COR-L47 (cell line): ENCODE data around the gene TNIK.
"Not testable (repeated sequence)": the region's sequence is repeated elsewhere in the genome, so short reads cannot be mapped to it uniquely, and the experiment has no call there.

Source experiments
- DNase-seq: peaks from one replicate; lab custom pipeline; 2025; lab: John Stamatoyannopoulos, UW

The TNIK gene

GRCh38 chr3:171307046-171307585 is 153.1 kb downstream of the TNIK start:
- DNase-seq, result no peak

GRCh38 chr3:171306631-171307030 is 153.6 kb downstream of the TNIK start:
- DNase-seq, result no peak

- DNase-seq, result not testable (repeated sequence)
Measured at GRCh38 chr3:171305823-171306222, 154.4 kb downstream of the TNIK start.

- not testable (repeated sequence) for DNase-seq
Measured at GRCh38 chr3:171304498-171304897, 155.7 kb downstream of the TNIK start.

- not testable (repeated sequence) for DNase-seq
Measured at GRCh38 chr3:171304017-171304416, 156.2 kb downstream of the TNIK start.

- no peak for DNase-seq
Measured at GRCh38 chr3:171301998-171302397, 158.2 kb downstream of the TNIK start.

- no peak for DNase-seq
Measured at GRCh38 chr3:171301002-171301401, 159.2 kb downstream of the TNIK start.

- no peak for DNase-seq
Measured at GRCh38 chr3:171297951-171298350, 162.3 kb downstream of the TNIK start.

GRCh38 chr3:171297207-171297606 is 163.0 kb downstream of the TNIK start:
- no peak for DNase-seq

- DNase-seq, result no peak
Measured at GRCh38 chr3:171295484-171296373, 164.5 kb downstream of the TNIK start.

- DNase-seq, result no peak
Measured at GRCh38 chr3:171293142-171293782, 166.9 kb downstream of the TNIK start.

GRCh38 chr3:171290680-171291079 is 169.5 kb downstream of the TNIK start:
- DNase-seq, result no peak

GRCh38 chr3:171289291-171289690 is 170.9 kb downstream of the TNIK start:
- DNase-seq, result no peak

GRCh38 chr3:171287761-171288160 is 172.4 kb downstream of the TNIK start:
- DNase-seq, result not testable (repeated sequence)

- no peak for DNase-seq
Measured at GRCh38 chr3:171286580-171287249, 173.5 kb downstream of the TNIK start.

GRCh38 chr3:171285287-171285686 is 174.9 kb downstream of the TNIK start:
- no peak for DNase-seq

- no peak for DNase-seq
Measured at GRCh38 chr3:171284308-171285075, 175.7 kb downstream of the TNIK start.

- no peak for DNase-seq
Measured at GRCh38 chr3:171283848-171284222, 176.4 kb downstream of the TNIK start.

- no peak for DNase-seq
Measured at GRCh38 chr3:171283183-171283847, 176.9 kb downstream of the TNIK start.

- no peak for DNase-seq
Measured at GRCh38 chr3:171282041-171282440, 178.2 kb downstream of the TNIK start.
